ENCODE data around the gene APMAP. TPM values are rescaled to one million over a fixed set of nuclear protein-coding genes. Genes with fewer than 3 reads are reported as not detected.

APMAP gene
- total RNA-seq, 2 donors from 2014 or later, result 43.9 to 63.3 TPM

DNA sequence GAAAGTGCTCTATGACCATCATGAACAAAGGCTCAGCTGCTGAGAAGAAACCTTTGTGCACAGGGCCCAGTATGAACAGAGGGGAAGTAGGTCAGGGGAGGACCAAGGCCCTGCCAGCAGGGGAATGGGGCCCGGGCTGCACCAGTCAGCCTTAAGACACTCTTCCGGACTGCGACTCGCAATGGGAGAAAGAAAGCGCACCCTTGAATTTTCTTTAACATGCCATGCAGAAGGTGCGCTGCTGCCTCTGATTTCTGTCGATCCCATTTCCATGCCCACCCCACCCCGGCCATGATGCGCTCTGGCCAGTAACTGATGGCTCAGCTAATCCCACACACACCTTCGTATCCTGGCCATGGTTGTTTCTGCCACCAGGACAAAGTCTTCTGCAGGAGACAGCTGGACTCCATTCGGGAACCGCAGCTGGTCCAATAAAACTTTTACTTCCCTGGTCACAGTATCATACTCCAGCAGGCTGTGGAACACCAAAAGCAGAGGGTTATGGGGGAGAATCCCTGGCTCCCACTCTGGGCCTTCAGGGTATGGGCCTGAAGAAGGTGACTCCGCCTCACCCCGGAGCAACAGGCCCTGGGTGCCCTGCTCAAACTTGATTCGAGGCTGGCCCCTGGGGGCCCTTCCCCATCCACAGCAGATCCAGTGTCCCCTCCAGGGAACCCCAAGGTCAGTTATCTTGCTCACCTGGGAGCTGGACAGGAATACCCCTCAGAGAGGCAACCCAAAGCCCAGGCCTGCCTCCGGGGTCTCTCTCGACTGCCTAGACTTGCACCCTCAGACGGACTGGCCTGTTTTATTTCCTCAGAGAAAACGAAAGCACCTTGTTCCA lies 23.1 kb downstream of the APMAP start:
- no peak for DNase-seq
- H3K27ac ChIP-seq, result no peak overlapping the region
- H3K36me3 ChIP-seq, result no peaks in the 10 kb centered on the region
- intact Hi-C loops (cut with DNase I), result no loop called here
- H3K4me3 ChIP-seq, result no peak overlapping the region
- TF ChIP-seq, protein P1, sequence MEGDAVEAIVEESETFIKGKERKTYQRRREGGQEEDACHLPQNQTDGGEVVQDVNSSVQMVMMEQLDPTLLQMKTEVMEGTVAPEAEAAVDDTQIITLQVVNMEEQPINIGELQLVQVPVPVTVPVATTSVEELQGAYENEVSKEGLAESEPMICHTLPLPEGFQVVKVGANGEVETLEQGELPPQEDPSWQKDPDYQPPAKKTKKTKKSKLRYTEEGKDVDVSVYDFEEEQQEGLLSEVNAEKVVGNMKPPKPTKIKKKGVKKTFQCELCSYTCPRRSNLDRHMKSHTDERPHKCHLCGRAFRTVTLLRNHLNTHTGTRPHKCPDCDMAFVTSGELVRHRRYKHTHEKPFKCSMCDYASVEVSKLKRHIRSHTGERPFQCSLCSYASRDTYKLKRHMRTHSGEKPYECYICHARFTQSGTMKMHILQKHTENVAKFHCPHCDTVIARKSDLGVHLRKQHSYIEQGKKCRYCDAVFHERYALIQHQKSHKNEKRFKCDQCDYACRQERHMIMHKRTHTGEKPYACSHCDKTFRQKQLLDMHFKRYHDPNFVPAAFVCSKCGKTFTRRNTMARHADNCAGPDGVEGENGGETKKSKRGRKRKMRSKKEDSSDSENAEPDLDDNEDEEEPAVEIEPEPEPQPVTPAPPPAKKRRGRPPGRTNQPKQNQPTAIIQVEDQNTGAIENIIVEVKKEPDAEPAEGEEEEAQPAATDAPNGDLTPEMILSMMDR (IDR thresholded peaks at IDR 0.05), result no peak
- H3K9me3 ChIP-seq, result no peaks in the 10 kb centered on the region
- no peak overlapping the region for H3K9ac ChIP-seq (ENCODE audit: low read depth in 2 of 2, low read length in 2 of 2)
- no peaks in the 10 kb centered on the region for H3K27me3 ChIP-seq
- no peaks in the 10 kb centered on the region for H3K4me1 ChIP-seq

DNA sequence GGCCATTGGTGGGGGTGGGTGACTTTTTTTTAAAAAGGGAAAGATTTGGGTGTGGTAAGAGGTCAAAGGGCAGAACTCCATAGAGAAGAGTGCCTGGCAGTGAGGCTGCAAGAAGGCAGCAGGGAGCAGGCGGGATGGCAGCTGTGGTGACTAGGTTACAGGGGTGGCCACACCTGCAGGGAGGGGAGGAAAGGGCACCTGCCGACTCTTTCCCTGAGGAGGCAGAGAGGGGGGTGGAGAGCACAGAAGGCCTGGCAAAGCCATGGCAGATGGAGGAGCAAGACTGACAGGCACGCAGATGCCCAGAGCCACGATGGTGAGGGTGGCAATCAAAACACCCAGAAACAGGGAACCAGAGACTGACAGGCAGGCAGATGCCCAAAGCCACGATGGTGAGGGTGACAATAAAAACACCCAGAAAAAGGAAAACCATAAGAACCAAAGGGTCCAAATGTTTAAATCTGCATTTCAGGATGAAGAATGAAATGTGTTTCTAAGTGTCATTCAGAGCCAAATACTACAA lies 24.2 kb downstream of the APMAP start:
- H3K9ac ChIP-seq (ENCODE audit: low read depth in 2 of 2, low read length in 2 of 2), result no peak overlapping the region
- no peak for DNase-seq
- TF ChIP-seq, protein P1 (IDR thresholded peaks at IDR 0.05), result no peak

DNA sequence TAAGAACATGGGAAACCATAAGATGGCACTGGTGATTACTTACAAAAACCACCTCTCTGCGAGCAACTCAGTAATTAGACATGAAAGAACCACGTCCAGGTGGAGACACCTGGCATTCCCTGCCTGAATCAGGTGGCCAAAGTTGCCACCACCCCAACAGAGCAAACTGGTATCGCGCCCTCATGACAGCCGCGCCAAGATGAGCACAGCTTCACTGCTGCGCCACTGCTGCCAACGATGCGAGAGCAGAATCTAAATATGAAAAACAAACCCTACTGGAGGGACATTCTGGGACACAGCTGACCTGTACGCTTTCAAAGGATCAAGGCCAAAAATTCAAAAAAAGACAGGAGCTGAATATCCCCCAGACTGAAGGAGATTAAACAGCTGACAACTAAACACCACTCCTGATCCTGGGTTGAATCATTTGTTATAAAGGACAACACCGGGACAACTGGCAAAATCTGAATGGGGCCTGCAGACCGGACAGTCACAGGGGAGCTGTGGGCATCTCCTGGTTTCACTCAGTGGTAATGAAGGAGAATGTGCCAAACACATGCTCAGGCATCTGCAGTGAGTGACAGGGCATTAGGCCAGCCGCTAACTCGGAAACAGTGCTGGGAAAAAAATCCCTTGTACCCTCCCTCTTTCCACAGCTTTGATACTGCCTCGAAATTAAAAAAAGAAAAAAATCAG lies 26.1 kb downstream of the APMAP start:
- Histone ChIP-seq H3K4me1 (no peaks in the 10 kb centered on the region), H3K27ac (no peak overlapping the region), H3K9me3 (no peaks in the 10 kb centered on the region), H3K27me3 (no peaks in the 10 kb centered on the region), H3K36me3 (no peaks in the 10 kb centered on the region), H3K4me3 (no peak overlapping the region), H3K9ac (ENCODE audit: low read depth in 2 of 2, low read length in 2 of 2) (no peak overlapping the region)
- TF ChIP-seq, protein P1 (IDR thresholded peaks at IDR 0.05), result no peak
- intact Hi-C loops (cut with DNase I), result no loop called here
- DNase-seq, result no peak

More for the DNA sequence above, 24.2 kb downstream of the APMAP start:
- no peaks in the 10 kb centered on the region for H3K36me3 ChIP-seq
- H3K4me3 ChIP-seq, result no peak overlapping the region
- H3K27ac ChIP-seq, result no peak overlapping the region
- no peaks in the 10 kb centered on the region for H3K9me3 ChIP-seq
- intact Hi-C loops (cut with DNase I), result no loop called here
- no peaks in the 10 kb centered on the region for H3K4me1 ChIP-seq
- H3K27me3 ChIP-seq, result no peaks in the 10 kb centered on the region

DNA sequence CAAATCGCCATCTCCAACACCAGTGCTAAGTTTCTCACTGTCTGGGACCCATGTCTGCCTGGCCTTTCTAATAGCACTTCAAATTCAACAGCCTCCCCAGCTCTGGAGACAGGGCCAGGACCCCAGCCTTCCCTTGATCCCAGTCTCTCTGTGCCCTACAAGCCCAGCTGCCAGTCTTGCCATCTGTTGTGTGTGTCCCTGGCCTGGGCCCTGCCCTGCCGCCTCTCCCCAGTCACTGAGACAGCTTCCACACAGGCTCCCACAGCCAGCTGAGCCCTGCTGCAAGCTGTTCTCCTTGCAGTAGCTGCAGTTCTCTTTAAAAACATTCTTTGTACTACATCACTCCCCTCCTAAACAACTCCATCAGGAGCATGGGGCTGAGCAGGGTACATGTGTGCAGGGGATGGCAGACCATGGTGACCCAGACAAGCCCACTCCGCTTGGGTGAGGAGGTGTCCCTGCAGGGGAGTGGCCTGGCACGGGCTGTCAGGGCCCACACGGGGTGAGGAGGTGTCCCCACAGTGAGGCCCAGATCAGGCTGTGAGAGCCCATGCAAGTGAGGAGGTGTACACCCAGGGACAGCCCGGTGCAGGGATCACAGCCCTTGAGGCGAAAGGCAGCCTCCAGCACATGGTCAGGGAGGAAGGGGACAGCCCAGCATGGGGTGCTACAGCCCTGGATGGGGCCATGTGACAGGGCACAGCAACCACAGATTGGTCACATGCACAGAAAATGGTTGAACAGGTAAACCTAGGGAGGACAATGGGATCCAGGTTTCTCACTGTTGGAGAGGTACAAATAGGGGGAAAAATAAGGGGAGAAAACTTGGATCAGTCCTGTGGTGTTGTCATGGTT lies 27.3 kb downstream of the APMAP start:
- TF ChIP-seq, protein P1 (IDR thresholded peaks at IDR 0.05), result no peak
- Histone ChIP-seq H3K4me3 (no peak overlapping the region), H3K27me3 (no peaks in the 10 kb centered on the region), H3K9ac (ENCODE audit: low read depth in 2 of 2, low read length in 2 of 2) (no peak overlapping the region), H3K36me3 (no peaks in the 10 kb centered on the region), H3K4me1 (no peaks in the 10 kb centered on the region), H3K27ac (no peak overlapping the region), H3K9me3 (no peaks in the 10 kb centered on the region)
- intact Hi-C loops (cut with DNase I), result no loop called here
- DNase-seq, result no peak

DNA sequence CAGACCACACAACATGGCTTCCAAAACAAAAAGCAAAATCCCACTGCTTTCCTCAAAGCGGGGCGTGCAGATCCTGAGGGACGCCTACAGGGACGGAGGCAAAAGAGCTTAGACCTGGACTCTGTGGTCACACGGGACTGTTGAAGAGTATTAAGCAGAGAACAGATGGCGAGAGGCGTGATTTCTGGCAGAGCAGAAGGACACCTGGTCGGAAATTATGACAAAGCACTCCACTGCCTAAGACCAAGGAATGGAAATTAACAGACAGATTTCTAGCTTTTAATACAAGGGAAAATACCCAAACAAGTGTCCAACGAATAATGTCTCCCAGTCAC lies 28.1 kb downstream of the APMAP start:
- H3K4me3 ChIP-seq, result no peak overlapping the region
- H3K4me1 ChIP-seq, result no peaks in the 10 kb centered on the region
- DNase-seq, result no peak
- no peaks in the 10 kb centered on the region for H3K36me3 ChIP-seq
- no peaks in the 10 kb centered on the region for H3K27me3 ChIP-seq
- H3K27ac ChIP-seq, result no peak overlapping the region
- no peaks in the 10 kb centered on the region for H3K9me3 ChIP-seq
- intact Hi-C loops (cut with DNase I), result no loop called here
- TF ChIP-seq, protein P1 (IDR thresholded peaks at IDR 0.05), result no peak
- no peak overlapping the region for H3K9ac ChIP-seq (ENCODE audit: low read depth in 2 of 2, low read length in 2 of 2)
